GM13976 (cell line): ENCODE data around the gene MYCL.

ENCODE experiments used
- DNase-seq: peaks from one replicate; pipeline ENCODE4 v3.0.0; 2012; ENCODE audit warnings: low spot score
- in situ Hi-C: fragments of 300-500 bp; cut with MboI; formaldehyde crosslinking; loops from one replicate; pipeline ENCODE4 v1.12.0; 2022; ENCODE audit warnings: low sequenced_read_pairs, mixed read lengths, inconsistent platforms; ENCODE audit not compliant: unreplicated experiment
- TF ChIP-seq, protein P1 (sequence below): IDR thresholded peaks from 2 replicates; pipeline ENCODE4 v1.5.1; 2012; ENCODE audit warnings: borderline replicate concordance, mild to moderate bottlenecking; ENCODE audit not compliant: insufficient read depth; ENCODE audit errors: extremely low read depth, missing control alignments, control extremely low read depth

The MYCL gene

DNA sequence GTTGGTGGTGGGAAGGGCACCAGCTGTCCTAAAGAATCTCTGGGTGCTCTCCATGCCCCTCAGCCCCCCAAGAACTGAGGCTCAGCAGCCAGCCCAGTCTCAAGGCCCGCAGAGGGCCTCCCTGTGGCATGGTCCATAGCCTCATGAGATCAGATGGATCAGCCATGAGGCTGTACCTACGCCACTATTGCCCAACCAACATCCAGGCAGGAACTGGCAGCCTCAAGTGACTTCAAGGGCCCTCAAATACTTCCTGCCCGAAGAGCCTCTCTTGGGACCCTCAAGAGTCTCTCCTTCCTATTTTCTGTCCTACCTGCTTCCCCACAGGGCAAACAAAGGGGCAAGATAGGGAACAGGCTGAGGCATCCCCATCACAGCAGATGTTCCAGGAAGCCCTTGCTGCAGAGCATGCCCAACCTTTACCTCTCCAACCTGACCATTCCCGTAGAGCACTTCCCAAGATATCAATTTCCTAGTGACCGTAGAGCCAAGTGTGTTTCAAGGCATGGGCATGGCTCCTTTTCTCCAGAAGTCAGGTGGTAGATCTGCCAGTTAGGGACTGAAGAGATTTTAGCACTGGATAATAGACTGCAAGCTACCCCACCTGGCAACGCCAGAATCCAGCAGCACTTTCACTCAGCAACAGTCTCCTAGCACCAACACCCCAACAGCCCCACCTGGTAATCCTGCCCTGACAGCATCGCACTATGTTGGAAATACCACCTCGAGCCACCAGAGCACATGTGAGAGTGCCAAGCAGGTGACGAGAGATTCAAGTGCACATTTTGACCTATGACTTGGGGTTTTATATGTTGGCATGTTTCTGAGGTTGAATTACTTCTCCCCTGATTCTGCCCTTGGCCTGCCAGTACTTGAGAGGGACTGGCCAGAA lies 39.5 kb upstream of the MYCL start:
- TF ChIP-seq, protein P1, sequence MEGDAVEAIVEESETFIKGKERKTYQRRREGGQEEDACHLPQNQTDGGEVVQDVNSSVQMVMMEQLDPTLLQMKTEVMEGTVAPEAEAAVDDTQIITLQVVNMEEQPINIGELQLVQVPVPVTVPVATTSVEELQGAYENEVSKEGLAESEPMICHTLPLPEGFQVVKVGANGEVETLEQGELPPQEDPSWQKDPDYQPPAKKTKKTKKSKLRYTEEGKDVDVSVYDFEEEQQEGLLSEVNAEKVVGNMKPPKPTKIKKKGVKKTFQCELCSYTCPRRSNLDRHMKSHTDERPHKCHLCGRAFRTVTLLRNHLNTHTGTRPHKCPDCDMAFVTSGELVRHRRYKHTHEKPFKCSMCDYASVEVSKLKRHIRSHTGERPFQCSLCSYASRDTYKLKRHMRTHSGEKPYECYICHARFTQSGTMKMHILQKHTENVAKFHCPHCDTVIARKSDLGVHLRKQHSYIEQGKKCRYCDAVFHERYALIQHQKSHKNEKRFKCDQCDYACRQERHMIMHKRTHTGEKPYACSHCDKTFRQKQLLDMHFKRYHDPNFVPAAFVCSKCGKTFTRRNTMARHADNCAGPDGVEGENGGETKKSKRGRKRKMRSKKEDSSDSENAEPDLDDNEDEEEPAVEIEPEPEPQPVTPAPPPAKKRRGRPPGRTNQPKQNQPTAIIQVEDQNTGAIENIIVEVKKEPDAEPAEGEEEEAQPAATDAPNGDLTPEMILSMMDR = no peak
- in situ Hi-C loops = no loop called here
- no peak for DNase-seq

DNA sequence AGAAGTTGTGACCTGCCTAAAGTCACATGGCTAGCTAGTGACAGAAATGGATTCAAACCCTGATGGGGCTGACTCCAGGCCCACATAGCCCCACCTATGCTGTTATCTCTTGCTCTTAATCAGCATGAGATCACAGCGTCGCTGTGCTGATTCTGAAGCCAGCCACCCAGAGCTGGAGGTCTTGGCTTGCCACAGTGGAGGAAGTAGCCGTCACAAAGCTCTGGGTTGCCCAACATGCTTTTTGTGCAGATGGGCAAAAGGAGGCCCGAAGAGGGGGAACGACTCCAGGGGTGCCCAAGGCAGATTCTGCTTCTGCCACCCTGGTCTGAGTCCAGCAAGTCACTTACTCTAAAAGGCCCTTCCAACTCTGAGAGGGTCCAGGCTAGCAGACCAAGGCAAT lies 38.5 kb upstream of the MYCL start:
- TF ChIP-seq, protein P1 = no peak
- in situ Hi-C loops = no loop called here
- no peak for DNase-seq

DNA sequence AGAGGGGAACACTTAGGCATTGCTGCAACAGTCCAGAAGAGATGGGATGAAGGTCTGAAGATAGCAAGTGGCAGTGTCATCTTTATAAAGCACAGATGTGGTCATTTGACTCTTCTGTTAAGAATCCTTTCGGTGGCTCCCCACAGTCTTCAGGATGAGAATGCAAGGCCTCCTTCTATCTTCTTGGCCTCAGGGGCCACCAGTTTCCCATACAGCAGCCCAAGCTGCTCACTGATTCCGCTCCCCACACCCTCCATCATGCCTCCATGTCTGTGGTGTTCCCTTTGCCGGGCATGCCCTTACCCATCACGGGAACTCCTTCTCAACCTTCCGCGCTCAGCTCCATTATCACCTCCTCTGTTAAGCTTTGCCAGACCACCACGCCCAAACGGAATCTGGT lies 37.1 kb upstream of the MYCL start:
- TF ChIP-seq, protein P1 = no peak
- in situ Hi-C loops = no loop called here
- no peak for DNase-seq

DNA sequence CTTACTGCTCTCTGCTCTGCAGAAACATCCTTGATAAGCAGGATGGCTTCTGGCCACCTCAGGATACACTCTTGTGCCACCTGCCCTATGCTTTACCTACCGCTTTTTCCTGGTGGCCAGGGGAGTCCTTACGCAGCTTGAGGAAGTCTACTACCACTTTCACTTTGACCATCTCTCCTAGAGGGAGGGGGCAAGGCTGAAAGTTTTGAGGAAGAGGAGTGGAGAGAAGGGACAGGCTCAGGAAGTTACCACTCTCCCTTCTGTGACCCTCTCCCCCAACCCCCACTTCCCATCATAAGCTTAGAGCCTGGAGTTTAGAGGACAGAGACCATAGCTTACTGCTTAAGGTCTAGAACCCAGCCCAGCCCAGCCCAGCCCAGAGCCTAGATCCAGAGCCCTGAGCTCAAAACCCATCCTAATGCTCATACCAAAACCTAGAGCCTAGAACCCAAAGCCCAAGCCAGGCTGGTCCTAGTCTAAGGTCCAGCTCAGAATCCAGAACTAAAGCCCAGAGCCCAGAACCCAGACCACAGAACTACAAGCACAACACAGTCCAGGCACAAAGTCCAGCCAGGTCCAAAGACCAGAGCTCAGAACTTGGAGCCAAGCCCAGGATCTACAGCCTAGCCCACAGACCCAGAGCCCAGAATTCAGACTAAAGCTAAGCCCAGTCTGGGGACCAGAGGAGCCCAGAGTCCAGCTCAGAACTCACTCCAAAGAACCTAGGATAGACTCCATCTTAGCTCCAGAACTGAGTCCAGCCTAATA lies 35.2 kb upstream of the MYCL start:
- in situ Hi-C loops = no loop called here
- TF ChIP-seq, protein P1 = no peak

DNA sequence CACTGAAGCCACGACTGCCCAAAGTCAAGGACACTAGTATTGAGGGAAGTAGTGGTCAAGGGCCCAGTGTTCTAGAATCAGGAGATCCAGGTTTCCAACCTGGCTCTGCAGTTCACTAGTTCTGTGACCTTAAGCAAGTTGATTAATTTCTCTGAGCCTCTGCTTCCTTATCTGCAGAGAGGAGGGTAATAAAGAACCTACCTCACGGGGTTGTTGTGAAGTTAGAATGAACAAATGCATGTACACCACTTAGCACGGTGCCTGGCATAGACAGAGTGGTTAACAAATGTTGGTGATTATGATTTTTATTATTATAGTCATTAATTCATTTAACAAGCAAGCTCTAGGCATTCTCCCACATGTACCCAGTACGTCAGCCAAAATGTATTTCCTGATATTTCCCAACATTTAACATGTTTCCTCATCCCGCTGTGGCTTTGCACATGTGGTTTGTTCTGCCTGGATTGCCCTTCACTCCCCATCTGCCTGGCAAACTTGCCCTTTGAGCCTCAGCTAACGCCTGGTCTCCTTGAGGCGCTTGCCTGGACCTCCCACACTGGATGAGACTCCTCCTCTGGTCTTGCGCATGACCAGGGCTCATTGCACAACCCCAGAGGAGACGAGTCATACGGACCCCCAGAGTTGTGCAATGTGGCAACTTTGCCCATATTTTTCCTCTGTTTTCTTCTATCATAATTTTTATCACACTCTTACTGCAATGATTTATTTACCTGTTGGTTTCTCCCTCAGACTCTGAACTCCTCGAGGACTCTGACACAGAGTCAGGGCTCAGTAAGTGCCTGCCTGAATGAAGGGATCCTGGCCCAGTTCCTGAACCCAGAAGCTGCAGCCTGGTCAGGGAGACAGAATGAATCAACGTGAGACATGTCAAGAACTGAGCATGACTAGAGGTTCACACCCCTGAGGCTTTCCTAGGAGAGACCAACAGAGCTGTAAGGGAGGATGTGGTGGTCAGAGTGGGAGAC lies 32.5 kb upstream of the MYCL start:
- DNase-seq = no peak
- in situ Hi-C loops = no loop called here
- TF ChIP-seq, protein P1 = no peak

More for the DNA sequence above, 35.2 kb upstream of the MYCL start:
- DNase-seq = no peak
